RWPE1 (cell line): Measurements from ENCODE around the gene C17orf100.
"Not testable (repeated sequence)": the region's sequence is repeated elsewhere in the genome, so short reads cannot be mapped to it uniquely, and the experiment has no call there.

ENCODE experiments used
- CTCF ChIA-PET: fragments of 350-600 bp; sonication (Branson Sonifier 250); formaldehyde crosslinking; extraction: SDS; loops from one replicate; lab custom pipeline; 2021; lab: Yijun Ruan, JAX
- POLR2A ChIA-PET: fragments of 400-600 bp; formaldehyde crosslinking; extraction: SDS; loops from one replicate; lab custom pipeline; 2020; ENCODE audit warnings: antibody characterized with exemption; ENCODE audit not compliant: low non-redundant PET; lab: Yijun Ruan, JAX
- DNase-seq: peaks from one replicate; pipeline ENCODE4 v3.0.0; 2012; ENCODE audit warnings: low spot score
- H3K27ac ChIP-seq: fragments of 450-650 bp; 2 replicates; pipeline ENCODE4 v1.5.1; 2017
- TF ChIP-seq, protein P1 (sequence below): fragments of 450-650 bp; conservative IDR thresholded peaks from 2 replicates; pipeline ENCODE4 v1.5.1; 2017; ENCODE audit warnings: low read depth, mild to moderate bottlenecking

The C17orf100 gene

DNA sequence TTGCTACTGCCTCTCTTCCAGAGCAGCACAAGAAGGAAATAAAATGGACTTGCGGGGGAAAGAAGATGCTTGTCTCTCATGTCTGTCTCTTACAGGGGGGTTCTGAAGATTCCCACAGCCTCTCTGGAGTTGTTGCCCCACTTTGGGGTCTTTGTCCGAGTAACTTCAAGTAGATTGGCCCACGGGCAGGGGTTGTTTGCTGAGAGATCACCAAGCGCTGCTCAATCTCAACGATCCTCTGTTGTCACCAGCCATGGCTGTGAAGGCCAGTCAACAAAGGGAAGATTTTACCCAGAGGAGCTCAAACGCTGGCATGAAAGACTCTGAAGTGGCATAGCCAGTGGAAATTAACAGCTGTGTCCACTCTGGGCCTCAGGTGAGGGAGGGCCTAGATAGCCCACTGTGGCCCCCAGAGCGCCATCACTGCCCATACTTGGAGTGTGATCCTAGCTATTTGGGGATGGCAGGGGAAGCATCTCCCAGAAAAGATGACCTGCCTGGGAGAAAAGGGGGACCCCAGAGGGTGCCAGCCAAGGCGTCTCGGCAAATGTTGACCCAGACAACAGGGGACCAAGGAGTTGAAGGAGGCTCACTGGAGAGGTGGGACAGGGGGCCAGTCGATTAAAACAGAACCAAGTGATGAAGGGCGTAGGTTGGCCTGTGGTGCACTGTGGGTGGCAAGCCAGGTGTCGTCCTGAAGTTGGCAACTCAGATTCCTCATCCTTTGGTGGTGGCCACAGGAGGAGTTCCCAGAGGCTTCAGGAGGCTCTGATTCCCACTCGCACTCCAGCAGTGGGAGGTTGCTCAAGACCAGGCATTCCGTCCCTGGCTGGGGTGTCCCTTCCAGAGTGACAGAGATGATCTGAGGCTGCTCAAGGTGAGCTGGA is 33.6 kb downstream of the C17orf100 start:
- POLR2A ChIA-PET = no interaction called here

DNA sequence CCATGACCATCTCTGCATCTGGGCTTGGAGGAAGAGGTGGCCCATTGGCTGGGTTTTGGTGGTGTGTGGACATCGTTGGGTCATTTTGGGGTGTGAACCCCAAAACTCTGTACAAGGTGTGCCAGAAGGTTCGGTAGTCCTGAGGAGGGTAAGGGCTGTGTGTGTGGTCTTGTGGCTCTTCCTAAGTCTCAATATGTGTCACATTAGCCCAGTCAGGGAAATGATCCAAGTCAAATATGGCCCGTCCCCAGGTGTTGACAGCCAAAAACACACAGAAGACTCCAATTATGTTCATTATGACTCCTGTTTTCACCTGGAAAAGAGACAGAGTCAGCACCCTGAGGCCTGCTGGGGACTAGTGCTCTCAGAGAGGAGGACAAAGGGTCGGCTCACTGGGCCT is 34.5 kb downstream of the C17orf100 start:
- ChIA-PET POLR2A (no interaction called here), CTCF (interaction anchor here (0.6 kb wide), 1 partner anchor 14 kb away, joined by 3 read pairs; no protein-coding TSS in a partner anchor)
- H3K27ac ChIP-seq = no peak overlapping the region
- DNase-seq = no peak
- TF ChIP-seq, protein P1, sequence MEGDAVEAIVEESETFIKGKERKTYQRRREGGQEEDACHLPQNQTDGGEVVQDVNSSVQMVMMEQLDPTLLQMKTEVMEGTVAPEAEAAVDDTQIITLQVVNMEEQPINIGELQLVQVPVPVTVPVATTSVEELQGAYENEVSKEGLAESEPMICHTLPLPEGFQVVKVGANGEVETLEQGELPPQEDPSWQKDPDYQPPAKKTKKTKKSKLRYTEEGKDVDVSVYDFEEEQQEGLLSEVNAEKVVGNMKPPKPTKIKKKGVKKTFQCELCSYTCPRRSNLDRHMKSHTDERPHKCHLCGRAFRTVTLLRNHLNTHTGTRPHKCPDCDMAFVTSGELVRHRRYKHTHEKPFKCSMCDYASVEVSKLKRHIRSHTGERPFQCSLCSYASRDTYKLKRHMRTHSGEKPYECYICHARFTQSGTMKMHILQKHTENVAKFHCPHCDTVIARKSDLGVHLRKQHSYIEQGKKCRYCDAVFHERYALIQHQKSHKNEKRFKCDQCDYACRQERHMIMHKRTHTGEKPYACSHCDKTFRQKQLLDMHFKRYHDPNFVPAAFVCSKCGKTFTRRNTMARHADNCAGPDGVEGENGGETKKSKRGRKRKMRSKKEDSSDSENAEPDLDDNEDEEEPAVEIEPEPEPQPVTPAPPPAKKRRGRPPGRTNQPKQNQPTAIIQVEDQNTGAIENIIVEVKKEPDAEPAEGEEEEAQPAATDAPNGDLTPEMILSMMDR = no peak

More for the DNA sequence above, 33.6 kb downstream of the C17orf100 start:
- no peak for DNase-seq
- TF ChIP-seq, protein P1 = no peak
- CTCF ChIA-PET = interaction anchor here (0.6 to 0.7 kb wide), 2 partner anchors 9 to 15 kb away, joined by 3 to 4 read pairs; no protein-coding TSS in a partner anchor
- H3K27ac ChIP-seq = no peak overlapping the region

DNA sequence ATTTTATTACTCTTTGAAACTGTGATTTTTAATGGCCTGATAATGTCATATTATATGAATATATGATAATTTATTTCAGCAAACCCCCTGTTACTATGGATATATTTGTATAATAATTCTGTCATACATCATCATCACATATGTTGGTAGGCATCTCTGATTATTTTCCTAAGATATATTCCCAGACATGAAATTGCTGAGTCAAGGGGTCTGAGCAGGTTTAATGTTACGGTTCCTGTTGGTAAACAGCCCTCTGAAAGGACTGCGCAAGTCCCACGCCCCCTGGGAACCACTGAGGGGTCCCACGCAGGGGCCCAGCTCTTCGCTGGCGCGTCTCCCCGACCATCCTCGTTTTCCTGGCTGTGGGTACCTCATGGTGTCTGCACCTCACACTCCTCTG is 37.4 kb downstream of the C17orf100 start:
- TF ChIP-seq, protein P1 = no peak
- no peak for DNase-seq
- POLR2A ChIA-PET = no interaction called here
- CTCF ChIA-PET = no interaction called here
- no peak overlapping the region for H3K27ac ChIP-seq

DNA sequence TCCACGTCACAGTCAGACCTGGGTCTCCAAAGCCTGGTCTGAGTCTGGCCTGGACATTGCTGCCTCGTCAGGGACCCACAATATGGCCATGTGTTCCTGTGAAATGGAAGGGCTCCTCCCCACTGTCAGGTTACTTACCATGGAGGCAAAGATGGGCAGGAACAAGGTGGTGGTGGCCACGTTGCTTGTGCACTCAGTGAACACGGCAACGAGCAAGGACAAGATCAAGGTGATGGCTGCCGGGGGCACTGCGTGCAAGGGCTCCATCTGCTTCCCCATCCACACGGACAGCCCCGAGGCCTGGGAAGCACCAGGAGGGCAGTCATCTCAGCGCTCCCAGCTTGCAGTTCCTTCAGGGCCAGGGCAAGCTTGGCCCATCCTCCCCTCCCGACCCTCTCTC is 39.1 kb downstream of the C17orf100 start:
- DNase-seq = no peak
- CTCF ChIA-PET = interaction anchor here (0.7 kb wide), 1 partner anchor 1554 kb away, joined by 4 read pairs; no protein-coding TSS in a partner anchor
- TF ChIP-seq, protein P1 = no peak
- H3K27ac ChIP-seq = no peak overlapping the region
- POLR2A ChIA-PET = no interaction called here

DNA sequence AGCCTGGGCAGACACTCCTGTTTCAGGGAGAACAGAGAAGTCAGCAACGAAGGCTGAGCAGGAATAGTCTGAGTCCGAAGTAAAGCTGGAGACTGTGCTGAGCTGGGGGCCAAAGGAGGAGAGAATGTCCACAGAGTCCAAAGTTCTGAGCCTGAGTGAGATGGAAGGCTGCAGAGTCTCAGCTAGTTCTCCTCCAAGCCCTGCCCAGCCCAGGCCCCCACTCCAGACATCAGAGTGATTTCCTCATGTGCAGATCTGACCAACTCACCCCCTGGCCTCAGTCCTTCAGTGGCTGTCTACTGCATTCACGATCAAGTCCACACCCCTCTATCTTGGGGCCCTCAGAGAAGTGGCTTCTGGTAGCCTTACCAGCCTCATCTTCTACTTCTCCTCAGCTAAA is 40.0 kb downstream of the C17orf100 start:
- DNase-seq = no peak
- POLR2A ChIA-PET = no interaction called here
- TF ChIP-seq, protein P1 = no peak
- H3K27ac ChIP-seq = no peak overlapping the region
- CTCF ChIA-PET = interaction anchor here (0.7 to 1.0 kb wide), 4 partner anchors 9 to 1553 kb away, joined by 3 to 4 read pairs (median 3); no protein-coding TSS in a partner anchor

DNA sequence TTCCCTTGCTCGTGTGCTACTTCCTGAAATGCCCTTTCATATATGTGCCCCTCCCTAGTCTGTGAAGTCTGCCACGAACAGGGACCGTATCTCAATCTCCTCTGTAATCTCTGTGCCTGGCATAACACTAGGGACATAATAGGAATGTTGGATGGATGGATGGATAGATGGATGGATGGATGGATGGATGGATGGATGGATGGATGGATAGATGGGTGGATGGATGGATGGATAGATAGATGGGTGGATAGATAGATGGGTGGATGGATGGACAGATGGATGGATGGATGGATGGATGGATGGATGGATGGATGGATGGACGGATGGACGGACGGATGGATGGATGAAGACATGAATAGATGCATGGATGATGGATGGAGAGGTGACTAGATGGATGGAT is 40.4 kb downstream of the C17orf100 start:
- H3K27ac ChIP-seq, DNase-seq, POLR2A ChIA-PET: not testable (repeated sequence)
- CTCF ChIA-PET = interaction anchor here (0.7 to 1.0 kb wide), 2 partner anchors 8 to 13 kb away, joined by 3 read pairs; no protein-coding TSS in a partner anchor

DNA sequence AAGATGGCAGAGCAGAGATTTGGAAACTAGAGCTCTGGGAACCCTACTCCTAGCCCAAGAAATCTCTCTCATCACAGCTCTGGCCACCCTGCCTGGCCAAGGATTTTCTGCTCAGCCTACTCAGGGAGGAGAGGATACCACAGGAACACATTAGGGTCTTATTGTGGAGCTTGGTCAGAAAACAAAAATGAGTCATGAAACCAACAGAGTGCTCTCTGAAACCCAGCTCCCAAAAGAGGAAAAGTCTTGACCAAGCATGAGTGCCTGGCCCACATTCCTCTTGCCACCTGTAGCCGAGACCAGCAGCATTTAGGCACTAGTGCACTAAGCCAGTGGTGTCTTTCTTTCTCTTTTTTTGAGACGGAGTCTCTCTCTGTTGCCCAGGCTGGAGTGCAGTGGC is 43.5 kb downstream of the C17orf100 start:
- DNase-seq = no peak
- ChIA-PET CTCF (no interaction called here), POLR2A (no interaction called here)
- H3K27ac ChIP-seq = peak overlapping the region; percentile 28; the same call in 1 of the 2 replicates
- TF ChIP-seq, protein P1 = no peak
